NCI-H1105 treated with DMSO at 0.1 percent for 48 hours (cell line): Measurements from ENCODE around the gene CEP112.
A peak's percentile ranks its signal among the peaks of the same experiment; 100 is the strongest.

Experiments
- DNase-seq: peaks from one replicate; lab custom pipeline; 2025; lab: John Stamatoyannopoulos, UW

Gene CEP112

GRCh38 chr17:65593092-65593854, 598.7 kb downstream of the CEP112 start:
- no peak for DNase-seq

GRCh38 chr17:65592125-65592965, 599.6 kb downstream of the CEP112 start:
- no peak for DNase-seq

- no peak for DNase-seq
Measured at GRCh38 chr17:65589321-65589720, 602.6 kb downstream of the CEP112 start.

- DNase-seq: peak; percentile 49
Measured at GRCh38 chr17:65588181-65588808, 603.6 kb downstream of the CEP112 start.

- no peak for DNase-seq
Measured at GRCh38 chr17:65587534-65588180, 604.3 kb downstream of the CEP112 start.

GRCh38 chr17:65586899-65587298, 605.0 kb downstream of the CEP112 start:
- no peak for DNase-seq
